NCI-H2196 treated with DMSO at 0.1 percent for 48 hours (cell line): ENCODE measurements around the gene DTNB.
"Not testable (repeated sequence)": the region's sequence is repeated elsewhere in the genome, so short reads cannot be mapped to it uniquely, and the experiment has no call there.

Source experiments
- DNase-seq: peaks from one replicate; lab custom pipeline; 2025; ENCODE audit not compliant: unreplicated experiment; lab: John Stamatoyannopoulos, UW

DTNB gene

DNA sequence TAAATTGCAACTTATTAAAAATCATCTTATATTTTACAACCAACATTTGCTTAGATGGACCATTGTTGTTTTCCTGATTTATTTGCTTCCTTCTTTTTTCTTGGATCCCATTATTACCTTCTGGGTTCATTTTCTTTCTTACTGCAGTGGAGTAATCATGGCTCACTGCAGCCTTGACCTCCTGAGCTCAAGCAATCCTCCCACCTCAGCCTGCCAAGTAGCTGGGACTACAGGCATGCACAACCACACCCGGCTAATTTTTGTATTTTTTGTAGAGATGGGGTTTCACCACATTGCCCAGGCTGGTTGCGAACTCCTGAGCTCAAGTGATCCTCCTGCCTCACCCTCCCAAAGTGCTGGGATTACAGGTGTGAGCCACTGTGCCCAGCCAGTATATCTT lies 123.8 kb downstream of the DTNB start:
- DNase-seq = not testable (repeated sequence)

DNA sequence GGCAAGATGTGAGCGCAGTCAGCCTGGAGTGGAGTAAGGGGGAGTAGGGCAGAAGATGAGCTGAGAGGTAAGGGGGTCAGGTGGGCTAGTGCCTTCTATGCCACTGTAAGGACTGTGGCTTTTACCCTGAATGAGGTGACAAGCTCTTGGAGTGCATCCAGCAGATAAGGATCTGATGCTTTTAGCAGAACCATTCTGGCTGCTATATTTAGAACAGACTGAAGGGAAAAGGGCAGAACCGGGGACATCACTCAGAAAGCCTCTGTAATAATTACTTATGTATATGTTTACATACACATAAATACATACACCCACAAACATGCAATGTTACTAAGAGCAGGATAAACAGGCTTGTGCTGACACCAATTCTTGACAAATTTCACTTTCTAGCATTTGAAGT lies 124.8 kb downstream of the DTNB start:
- DNase-seq = no peak

DNA sequence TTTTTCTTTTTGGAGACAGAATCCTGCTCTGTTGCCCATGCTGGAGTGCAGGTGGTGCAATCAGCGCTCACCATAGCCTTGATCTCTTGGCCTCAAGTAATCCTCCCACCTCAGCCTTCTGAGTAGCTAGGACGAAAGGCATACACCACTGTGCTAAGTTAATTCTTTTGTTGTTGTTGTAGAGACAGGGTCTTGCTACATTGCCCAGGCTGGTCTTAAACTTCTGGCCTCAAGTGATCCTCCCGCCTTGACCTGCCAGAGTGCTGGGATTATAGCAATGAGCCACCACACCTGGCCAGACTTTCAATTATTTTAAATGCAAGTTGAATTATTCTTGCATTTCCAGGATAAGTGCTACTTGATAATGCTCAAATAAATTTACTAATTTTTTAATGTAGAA lies 126.5 kb downstream of the DTNB start:
- no peak for DNase-seq

DNA sequence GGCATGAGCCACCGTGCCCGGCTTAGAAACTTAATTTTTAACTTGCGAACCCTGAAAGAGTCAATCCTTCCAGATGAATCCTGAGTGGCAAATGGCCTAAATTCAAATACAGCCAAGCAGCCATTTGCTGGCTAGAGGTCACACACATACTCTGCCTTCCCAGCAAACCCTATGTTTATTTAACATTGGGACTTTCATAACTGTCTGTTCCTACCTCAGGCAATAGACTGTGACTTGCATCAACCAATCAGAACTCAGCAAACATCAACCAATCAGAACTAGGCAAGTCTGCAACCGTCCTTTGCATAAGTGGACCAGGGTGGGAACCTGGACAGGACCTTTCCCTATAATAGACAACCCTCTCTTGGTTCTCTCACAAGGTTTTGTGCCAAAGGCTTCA lies 127.5 kb downstream of the DTNB start:
- DNase-seq = no peak

DNA sequence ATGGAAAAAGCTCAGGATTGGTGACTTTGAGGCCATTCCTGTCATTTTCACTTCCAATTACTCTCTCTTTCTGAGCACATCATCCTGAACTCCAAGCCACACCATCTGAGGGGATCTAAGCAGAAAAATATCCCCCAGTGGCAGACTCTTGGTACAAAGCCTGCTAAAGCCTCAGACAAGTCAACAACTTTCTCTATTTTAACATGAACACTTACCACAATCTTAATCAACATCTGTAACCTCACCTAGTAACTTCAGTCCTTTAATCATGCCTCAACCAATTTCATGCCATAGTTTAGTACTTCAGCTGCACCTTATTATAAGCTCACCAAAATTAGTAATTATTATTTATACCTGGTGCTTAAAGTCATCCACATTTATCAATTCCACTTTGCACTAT lies 128.9 kb downstream of the DTNB start:
- DNase-seq = no peak

DNA sequence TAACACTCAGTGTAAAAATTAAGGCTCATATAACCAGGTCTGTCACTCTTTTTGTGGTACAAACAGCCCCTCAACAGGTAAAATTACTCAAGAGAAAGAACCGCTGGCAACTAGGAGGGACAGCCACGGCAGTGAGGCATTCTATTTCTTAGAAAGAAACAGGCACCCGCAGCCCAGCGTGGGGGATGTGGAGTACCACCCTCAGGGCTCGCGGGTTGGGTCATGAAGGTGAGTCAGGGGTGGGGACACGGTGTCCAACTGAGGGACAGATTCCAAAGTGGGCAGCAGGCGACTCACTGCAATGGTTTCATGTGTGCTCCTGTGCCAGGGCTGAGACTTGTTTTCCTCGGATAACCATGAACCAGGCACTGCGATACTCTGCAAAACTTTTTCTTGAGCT lies 129.4 kb downstream of the DTNB start:
- DNase-seq = no peak

DNA sequence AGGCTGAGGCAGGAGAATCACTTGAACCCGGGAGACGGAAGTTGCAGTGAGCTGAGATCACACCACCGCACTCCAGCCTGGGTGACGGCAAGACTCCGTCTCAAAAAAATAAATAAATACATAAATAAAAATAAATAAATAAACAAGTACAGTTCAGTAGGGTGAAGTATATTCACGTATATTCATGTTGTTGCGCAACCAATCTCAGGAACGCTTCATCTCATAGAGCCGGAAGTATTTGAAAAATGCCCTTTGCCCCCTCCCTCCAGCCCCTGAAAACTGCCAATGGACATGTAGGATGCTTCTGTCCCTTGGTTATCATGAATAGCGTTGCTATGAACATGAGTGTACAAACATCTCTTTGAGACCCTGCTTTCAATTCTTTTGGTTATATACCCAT lies 132.0 kb downstream of the DTNB start:
- no peak for DNase-seq

DNA sequence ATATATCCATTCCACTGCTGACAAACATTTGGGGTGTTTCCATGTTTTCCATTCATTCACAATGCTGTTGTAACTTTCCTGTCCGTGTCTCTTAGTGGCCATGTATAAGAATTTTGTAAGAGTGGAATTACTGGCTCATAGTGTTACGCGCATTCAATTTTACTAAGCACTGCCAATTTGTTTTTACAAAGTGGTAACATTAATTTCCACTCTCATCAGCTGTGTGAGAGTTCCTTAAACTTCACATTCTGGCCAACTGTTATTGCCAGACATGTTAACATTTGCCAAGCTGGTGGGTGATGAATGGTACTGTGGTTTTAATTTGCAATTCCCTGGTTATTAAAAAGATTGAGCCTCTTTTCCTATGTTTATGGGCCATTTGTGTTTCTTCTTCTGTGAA lies 134.2 kb downstream of the DTNB start:
- DNase-seq = no peak

DNA sequence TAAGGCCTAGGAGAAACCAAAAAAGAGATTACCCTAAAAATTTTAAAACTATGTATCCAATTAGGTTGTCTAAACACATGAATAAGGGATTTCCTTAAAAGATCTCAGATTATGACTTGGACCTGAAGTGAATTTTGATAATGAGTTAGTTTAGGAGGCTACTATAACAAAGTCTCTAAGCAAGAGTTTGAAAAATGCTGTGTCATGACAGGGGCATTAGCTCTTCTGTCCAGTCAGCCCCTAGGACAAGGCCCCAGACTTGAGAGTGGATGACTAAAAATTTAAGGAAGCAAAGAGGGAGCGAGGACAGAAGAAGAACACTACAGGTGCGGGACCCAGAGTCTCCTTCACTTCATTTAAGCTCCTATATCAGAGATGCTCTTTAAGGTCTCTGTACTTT lies 135.9 kb downstream of the DTNB start:
- no peak for DNase-seq

DNA sequence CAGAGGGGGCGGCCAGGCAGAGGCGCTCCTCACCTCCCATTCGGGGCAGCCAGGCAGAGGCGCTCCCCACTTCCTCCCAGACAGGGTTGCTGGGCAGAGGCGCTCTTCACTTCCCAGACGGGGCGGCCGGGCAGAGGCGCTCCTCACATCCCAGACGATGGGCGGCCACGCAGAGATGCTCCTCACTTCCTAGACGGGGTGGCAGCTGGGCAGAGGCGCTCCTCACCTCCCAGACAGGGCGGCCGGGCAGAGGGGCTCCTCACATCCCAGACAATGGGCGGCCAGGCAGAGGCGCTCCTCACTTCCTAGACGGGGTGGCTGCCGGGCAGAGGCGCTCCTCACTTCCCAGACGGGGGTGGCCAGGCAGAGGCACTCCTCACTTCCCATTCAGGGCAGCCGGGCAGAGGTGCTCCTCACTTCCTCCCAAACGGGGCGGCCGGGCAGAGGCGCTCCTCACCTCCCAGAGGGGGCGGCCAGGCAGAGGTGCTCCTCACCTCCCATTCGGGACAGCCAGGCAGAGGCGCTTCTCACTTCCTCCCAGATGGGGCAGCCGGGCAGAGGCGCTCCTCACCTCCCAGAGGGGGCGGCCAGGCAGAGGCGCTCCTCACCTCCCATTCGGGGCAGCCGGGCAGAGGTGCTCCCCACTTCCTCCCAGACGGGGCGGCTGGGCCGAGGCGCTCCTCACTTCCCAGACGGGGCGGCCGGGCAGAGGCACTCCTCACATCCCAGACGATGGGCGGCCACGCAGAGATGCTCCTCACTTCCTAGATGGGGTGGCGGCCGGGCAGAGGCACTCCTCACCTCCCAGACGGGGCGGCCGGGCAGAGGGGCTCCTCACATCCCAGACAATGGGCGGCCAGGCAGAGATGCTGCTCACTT lies 137.7 kb downstream of the DTNB start:
- DNase-seq = not testable (repeated sequence)

DNA sequence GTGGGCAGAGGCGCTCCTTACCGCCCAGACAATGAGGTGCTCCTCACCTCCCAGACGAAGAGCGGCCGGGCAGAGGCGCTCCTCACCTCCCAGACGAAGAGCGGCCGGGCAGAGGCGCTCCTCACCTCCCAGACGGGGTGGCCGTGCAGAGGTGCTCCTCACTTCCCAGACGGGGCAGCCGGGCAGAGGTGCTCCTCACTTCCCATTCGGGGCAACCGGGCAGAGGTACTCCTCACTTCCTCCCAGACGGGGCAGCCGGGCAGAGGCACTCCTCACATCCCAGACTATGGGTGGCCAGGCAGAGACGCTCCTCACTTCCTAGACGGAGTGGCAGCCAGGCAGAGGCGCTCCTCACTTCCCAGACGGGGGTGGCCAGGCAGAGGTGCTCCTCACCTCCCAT lies 138.4 kb downstream of the DTNB start:
- not testable (repeated sequence) for DNase-seq

DNA sequence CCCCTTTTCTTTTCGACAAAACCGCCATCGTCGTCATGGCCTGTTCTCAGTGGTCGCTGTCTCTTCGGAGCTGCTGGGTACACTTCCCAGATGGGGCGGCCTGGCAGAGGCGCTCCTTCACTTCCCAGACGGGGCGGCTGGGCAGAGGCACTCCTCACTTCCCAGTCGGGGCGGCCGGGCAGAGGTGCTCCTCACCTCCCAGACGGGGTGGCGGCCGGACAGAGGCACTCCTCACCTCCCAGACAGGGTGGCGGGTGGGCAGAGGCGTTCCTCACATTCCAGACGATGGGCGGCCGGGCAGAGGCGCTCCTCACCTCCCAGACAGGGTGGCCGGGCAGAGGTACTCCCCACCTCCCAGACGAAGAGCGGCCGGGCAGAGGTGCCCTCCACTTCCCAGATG lies 138.9 kb downstream of the DTNB start:
- no peak for DNase-seq

DNA sequence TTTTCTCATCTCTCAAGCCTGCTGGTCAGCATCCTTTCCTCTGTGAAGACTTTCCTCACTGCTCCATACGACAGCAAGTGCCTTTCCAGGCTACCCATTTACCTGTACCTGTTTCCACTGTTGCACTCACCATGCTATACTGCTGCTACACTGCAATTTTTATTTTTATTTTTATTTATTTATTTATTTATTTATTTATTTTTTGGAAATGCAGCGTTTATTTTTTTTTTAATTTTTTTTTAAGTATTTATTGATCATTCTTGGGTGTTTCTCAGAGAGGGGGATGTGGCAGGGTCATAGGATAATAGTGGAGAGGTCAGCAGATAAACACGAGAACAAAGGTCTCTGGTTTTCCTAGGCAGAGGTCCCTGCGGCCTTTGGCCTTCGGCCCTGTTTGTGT lies 139.6 kb downstream of the DTNB start:
- DNase-seq = not testable (repeated sequence)

DNA sequence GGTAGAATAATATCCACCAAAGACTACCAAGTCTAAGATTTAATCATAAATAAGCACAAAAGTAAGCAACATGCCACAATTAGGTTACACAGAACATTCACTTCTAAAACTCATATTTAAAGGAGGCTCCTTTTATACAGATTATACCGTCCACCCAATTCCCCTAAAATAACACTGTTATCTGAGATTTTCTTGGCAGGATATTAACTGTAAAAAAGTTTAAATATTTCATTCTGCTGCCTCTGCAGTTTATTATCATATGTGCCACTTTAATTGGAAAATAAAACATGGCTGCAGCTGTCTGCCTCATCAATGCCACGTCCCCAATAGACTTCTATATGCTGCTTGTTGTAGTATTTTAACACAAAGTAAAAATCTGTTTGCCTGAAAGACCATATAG lies 140.9 kb downstream of the DTNB start:
- DNase-seq = no peak

DNA sequence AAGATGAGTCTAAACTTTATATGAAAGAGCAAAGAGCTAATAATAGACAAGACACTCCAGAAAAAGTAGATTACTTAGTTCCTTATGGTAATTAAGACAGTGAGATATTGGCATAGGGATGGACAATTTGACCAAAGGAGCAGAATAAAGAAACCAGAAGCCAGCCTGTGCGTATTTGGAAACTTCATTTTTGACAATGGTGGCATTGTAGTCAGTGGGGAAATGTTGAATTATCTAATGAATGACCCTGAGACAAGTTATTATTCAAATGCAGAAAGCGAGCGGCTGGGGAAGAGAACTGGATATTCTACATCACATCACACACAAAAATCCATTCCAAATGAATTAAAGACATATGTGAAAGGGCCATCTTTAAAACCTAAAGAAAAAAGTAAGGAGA lies 144.3 kb downstream of the DTNB start:
- no peak for DNase-seq

DNA sequence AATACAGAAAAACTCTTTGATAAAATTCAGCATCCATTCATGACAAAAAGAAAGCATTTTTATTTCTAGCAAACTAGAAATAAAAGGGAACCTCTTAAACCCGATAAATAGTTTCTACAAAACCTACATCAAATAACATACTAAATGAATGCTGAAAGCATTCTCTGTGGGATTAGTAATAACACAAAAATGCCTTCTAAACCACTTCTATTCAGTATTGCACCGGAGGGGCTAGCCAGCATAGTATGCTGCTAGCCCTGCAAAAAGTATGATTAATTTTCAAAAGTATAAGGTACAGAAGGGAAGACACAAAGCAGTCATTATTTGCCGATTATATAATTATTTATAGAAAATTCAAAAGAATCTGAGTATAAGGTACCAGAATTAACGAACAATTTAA lies 145.2 kb downstream of the DTNB start:
- no peak for DNase-seq

DNA sequence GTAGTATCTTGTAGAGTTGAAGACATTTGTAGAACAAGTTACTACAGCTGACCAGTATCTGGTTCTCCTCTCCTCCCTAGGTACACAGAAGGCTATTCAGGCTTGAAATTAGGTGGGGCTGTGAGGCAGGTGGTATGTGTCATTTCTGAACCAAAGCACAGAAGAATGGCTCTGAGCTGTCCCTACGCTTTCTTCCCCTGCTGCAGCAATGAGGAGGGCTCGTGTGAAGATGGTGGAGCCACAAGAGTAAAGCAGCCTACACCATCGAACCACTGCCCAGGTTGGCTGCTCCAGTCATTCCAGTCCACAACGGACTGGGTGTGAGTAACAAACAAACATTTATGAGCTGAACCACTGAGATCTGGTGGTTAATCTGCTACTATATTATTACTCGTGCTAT lies 148.9 kb downstream of the DTNB start:
- no peak for DNase-seq

DNA sequence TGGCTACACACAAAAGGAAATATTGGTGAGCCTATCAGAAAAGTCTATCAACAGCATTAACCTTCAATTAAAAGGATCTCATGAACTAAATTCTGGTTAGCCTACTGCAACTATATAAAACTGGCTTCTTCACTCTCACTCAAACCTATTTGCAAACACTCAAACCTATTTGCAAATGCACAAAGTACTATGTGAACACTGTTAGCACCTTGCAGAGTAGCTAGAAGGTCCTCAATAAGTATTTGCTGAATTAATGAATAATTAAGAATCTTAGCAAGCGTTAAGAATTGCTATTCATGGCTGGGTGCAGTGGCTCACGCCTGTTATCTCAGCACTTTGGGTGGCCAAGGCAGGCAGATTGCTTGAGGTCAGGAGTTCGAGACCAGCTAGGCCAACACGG lies 150.3 kb downstream of the DTNB start:
- no peak for DNase-seq

DNA sequence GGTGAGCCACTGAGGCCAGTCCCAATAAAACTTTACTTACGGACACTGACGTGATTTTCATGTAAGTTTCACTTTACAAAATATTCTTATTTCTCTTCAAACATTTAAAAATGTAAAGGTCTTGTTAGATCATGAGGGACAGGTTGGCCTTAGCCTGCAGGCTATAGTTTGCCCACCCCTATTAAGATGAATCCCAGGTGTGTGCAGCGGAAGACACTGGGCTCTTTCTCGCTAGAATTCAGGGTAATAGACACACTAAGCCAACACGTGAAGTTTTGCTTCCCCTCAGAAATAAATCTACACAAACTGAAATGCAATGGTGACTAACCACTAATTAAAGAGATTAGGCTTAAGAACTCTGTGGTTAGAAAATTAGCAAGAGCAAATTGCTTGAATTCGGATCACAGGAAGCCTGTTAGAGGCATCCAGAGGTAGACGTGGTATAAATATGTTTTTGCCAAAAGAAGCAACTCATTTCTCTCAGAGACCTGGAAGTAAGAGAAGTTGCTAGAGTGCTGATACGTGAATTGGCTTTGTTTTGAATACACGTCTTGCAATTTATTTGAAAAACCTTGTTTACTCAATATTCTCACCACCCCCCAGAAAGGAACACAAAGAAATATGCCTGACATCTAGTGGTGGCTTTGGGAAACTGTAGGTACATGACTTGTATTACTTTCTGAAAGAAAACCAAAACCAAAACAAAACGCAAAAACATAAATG lies 151.6 kb downstream of the DTNB start:
- DNase-seq = peak; percentile 75

DNA sequence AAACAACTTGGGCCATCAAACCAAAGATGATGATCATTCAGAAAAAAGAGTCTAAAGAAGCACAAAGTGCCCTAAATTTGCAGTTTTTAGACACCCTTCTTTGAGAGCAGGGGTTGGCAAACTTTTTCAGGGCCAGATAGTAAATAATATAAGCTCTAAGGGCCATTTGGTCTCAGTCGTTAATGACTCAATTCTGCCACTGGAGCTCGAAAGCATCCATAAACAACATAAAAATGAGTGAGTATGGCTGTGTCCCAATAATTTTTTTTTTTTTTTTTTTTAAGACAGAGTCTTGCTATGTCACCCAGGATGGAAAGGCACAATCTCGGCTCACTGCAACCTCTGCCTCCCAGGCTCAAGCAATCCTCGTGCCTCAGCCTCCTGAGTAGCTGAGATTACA lies 152.3 kb downstream of the DTNB start:
- DNase-seq = no peak

DNA sequence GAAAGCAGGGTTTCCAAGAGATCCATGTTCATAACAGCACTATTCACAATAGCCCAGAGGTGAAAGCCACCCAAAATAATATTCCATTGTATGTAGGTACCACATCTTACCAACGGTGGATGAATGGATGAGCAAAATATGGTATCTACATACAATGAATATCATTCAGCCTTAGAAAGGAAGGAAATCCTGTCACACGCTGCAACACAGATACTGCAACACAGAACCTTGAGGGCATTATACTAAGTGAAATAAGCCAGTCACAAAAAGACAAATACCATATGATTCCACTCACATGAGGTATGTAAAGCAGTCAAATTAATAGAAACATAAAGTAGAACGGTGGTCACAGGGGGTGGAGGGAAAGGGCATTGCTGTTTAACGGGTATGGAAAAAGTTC lies 155.7 kb downstream of the DTNB start:
- DNase-seq = no peak

DNA sequence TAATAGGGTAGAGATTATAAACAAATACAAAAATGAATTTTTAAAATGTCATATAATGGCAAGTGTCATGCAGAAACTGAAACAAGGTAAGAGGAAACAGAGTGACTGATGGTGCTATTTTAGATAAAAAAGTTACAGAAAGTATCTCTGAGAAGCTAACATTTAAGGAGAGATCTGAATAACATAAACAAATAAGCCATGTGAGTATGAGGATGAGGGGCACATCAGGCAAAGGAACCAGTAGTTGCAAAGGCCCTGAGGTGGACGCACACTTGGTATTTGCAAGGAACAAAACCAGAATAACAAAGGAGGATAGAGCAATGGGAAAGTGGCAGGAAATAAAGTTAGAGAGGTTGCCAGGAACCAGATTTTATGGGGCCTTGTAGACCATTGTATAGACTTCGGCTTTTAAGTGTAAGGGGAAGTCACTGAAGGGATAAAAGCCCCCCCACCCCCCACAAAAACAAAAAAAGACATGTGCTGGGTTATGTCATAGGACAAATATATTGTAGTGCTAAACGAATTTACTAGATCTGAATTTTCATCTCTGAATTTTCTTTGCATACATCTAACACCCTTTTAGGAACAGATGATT lies 159.2 kb downstream of the DTNB start:
- no peak for DNase-seq
